ENCODE data around the gene KRT80. TPM values are rescaled to one million over a fixed set of nuclear protein-coding genes. Genes with fewer than 3 reads are reported as not detected.

KRT80 gene
- total RNA-seq, 2 donors from 2014 or later: 0.66 to 4.9 TPM

DNA sequence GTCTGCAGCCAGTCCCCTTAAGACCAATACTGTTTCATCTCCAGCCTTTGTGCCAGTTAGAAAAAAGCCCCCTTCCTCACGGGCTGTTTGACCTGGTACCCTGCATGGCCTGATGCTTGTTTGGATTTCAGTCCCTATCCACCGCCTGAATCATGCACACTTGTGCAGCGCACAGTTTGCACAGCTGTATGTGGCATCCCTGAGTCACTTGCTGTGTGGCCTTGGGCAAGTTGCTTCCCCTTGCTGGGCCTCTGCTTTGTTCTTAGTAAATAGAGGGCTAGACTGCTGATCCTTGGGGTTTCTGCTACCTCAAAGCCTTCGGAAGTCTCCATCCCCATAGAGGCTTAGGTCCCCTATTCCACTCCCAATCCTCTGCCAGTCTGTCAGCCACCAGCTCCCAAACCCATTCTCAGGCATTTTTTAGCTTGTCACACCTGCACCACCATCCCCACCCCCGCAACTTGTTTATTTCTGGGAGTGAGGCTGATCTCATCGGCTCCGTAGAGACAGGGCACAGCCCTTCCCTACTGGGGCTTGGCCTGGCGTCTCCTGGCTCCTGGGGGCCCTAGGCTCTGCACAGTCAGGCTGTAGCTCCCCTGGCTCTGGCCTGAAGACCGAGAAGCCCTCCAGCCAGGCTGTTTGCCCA lies 8.8 kb downstream of the KRT80 start:
- Histone ChIP-seq H3K9ac (ENCODE audit: low read depth in 2 of 2, low read length in 2 of 2) (no peak overlapping the region), H3K27ac (no peak overlapping the region), H3K36me3 (no peaks in the 10 kb centered on the region), H3K27me3 (no peaks in the 10 kb centered on the region), H3K4me1 (no peaks in the 10 kb centered on the region), H3K4me3 (no peak overlapping the region), H3K9me3 (no peaks in the 10 kb centered on the region)
- intact Hi-C loops (cut with DNase I): no loop called here
- TF ChIP-seq, protein P1, sequence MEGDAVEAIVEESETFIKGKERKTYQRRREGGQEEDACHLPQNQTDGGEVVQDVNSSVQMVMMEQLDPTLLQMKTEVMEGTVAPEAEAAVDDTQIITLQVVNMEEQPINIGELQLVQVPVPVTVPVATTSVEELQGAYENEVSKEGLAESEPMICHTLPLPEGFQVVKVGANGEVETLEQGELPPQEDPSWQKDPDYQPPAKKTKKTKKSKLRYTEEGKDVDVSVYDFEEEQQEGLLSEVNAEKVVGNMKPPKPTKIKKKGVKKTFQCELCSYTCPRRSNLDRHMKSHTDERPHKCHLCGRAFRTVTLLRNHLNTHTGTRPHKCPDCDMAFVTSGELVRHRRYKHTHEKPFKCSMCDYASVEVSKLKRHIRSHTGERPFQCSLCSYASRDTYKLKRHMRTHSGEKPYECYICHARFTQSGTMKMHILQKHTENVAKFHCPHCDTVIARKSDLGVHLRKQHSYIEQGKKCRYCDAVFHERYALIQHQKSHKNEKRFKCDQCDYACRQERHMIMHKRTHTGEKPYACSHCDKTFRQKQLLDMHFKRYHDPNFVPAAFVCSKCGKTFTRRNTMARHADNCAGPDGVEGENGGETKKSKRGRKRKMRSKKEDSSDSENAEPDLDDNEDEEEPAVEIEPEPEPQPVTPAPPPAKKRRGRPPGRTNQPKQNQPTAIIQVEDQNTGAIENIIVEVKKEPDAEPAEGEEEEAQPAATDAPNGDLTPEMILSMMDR (IDR thresholded peaks at IDR 0.05): no peak
- DNase-seq: no peak

GRCh38 chr12:52182384-52182783 lies 9.4 kb downstream of the KRT80 start:
- no peak for DNase-seq
- Histone ChIP-seq H3K27ac (no peak overlapping the region), H3K36me3 (no peaks in the 10 kb centered on the region), H3K4me1 (no peaks in the 10 kb centered on the region), H3K27me3 (no peaks in the 10 kb centered on the region), H3K4me3 (no peak overlapping the region), H3K9ac (ENCODE audit: low read depth in 2 of 2, low read length in 2 of 2) (no peak overlapping the region), H3K9me3 (no peaks in the 10 kb centered on the region)
- TF ChIP-seq, protein P1 (IDR thresholded peaks at IDR 0.05): no peak
- intact Hi-C loops (cut with DNase I): no loop called here

GRCh38 chr12:52181746-52182145 lies 10.1 kb downstream of the KRT80 start:
- Histone ChIP-seq H3K27ac (no peak overlapping the region), H3K4me1 (no peaks in the 10 kb centered on the region), H3K27me3 (no peaks in the 10 kb centered on the region), H3K4me3 (no peak overlapping the region), H3K36me3 (no peaks in the 10 kb centered on the region), H3K9ac (ENCODE audit: low read depth in 2 of 2, low read length in 2 of 2) (no peak overlapping the region), H3K9me3 (no peaks in the 10 kb centered on the region)
- no peak for DNase-seq
- intact Hi-C loops (cut with DNase I): no loop called here
- TF ChIP-seq, protein P1 (IDR thresholded peaks at IDR 0.05): no peak

DNA sequence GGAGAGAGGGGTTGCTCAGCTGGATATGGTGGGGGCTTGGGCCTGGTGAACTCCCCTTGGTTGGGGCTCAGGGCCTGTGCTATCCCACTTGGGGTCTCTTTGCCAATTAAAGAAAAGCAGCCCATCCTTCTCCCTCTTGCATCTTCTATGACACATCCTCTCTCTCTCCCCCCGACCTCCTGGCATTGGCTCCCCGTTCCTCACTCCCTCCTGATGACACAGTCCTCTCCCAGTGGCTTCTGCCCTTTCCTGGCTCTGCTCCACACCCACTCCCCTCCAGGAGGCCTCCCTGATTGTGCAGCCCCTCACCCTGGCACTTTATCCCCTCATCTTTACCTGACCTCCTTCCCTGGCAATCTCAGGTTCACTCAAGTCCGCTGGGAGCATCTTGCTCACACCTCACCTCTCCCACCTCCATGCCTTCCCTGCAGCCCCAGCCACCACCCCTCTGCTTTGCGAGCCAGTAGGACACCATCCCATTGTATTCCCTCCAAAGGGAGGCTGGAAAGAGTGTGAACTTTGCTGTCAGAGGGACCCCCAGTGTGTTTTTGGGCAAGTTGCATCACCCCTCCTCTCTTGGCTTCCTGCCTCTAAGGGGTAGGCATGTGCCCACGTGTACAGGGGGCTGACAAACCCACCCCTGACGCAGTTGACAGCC lies 10.7 kb downstream of the KRT80 start:
- DNase-seq: no peak
- H3K9me3 ChIP-seq: no peaks in the 10 kb centered on the region
- H3K27me3 ChIP-seq: no peaks in the 10 kb centered on the region
- H3K4me1 ChIP-seq: no peaks in the 10 kb centered on the region
- no peaks in the 10 kb centered on the region for H3K36me3 ChIP-seq
- H3K27ac ChIP-seq: no peak overlapping the region
- H3K9ac ChIP-seq (ENCODE audit: low read depth in 2 of 2, low read length in 2 of 2): no peak overlapping the region
- intact Hi-C loops (cut with DNase I): no loop called here
- TF ChIP-seq, protein P1 (IDR thresholded peaks at IDR 0.05): no peak
- H3K4me3 ChIP-seq: no peak overlapping the region

DNA sequence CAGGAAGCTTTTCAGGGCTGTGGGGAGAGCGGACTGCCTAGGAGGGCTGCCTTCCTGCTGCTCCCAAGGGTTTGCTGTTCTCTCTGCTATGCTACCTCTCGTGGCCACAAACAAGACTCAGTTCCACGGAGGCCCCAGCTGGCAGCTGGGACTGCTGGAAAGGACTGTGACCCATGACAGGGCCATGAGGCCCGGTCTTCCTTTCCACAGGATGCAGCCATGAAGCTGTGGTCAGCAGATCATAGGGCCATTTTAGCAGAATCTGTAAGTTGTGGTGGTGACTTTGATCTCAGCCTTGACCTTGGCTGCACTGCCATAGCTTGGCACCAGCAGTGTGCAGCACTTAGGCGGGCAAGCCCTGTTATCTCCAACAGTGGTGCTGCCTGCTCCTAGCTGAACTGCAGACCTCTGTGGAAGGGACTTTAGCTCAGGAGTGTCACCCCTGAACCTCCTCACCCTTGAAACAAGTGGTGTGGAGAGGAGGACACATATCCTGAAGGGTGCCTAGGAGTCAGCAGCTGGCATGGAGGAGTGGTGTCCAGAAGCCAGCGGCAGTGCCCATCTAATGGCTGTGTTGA lies 12.3 kb downstream of the KRT80 start:
- Histone ChIP-seq H3K4me1 (no peaks in the 10 kb centered on the region), H3K36me3 (no peaks in the 10 kb centered on the region), H3K27ac (no peak overlapping the region), H3K9me3 (no peaks in the 10 kb centered on the region), H3K4me3 (no peak overlapping the region), H3K9ac (ENCODE audit: low read depth in 2 of 2, low read length in 2 of 2) (no peak overlapping the region), H3K27me3 (no peaks in the 10 kb centered on the region)
- TF ChIP-seq, protein P1 (IDR thresholded peaks at IDR 0.05): no peak
- intact Hi-C loops (cut with DNase I): no loop called here
- no peak for DNase-seq
